ENCODE data around the gene TSPAN33. TPM values are rescaled to one million over a fixed set of nuclear protein-coding genes. Genes with fewer than 3 reads are reported as not detected.

TSPAN33 gene
- total RNA-seq, 1 experiment from 2014 or later: 0.82 TPM

- DNase-seq (ENCODE audit: low read depth in 1 of 2, low spot score in 2 of 2): no peak
- Histone ChIP-seq H3K36me3 (no peaks in the 10 kb centered on the region), H3K27me3 (replicated peaks) (no peaks in the 10 kb centered on the region), H3K27ac (no peak overlapping the region), H3K4me1 (replicated peaks) (no peaks in the 10 kb centered on the region), H3K9me3 (replicated peaks) (0 out of 2 replicates have a peak, but pooled peaks cover 5% of the 10 kb centered on the region), H3K4me3 (no peak overlapping the region)
Observed at GRCh38 chr7:129122078-129122750, 22.3 kb upstream of the TSPAN33 start.

- Histone ChIP-seq H3K4me1 (replicated peaks) (no peaks in the 10 kb centered on the region), H3K27me3 (replicated peaks) (no peaks in the 10 kb centered on the region), H3K36me3 (no peaks in the 10 kb centered on the region), H3K4me3 (no peak overlapping the region), H3K27ac (no peak overlapping the region), H3K9me3 (replicated peaks) (0 out of 2 replicates have a peak, but pooled peaks cover 5% of the 10 kb centered on the region)
- no peak for DNase-seq (ENCODE audit: low read depth in 1 of 2, low spot score in 2 of 2)
Observed at GRCh38 chr7:129122751-129123509, 21.6 kb upstream of the TSPAN33 start.

GRCh38 chr7:129123510-129123857 lies 21.0 kb upstream of the TSPAN33 start:
- no peak for DNase-seq (ENCODE audit: low read depth in 1 of 2, low spot score in 2 of 2)
- Histone ChIP-seq H3K4me1 (replicated peaks) (no peaks in the 10 kb centered on the region), H3K27me3 (replicated peaks) (no peaks in the 10 kb centered on the region), H3K9me3 (replicated peaks) (0 out of 2 replicates have a peak, but pooled peaks cover 5% of the 10 kb centered on the region), H3K4me3 (no peak overlapping the region), H3K36me3 (no peaks in the 10 kb centered on the region), H3K27ac (no peak overlapping the region)

GRCh38 chr7:129126314-129126713 lies 18.2 kb upstream of the TSPAN33 start:
- Histone ChIP-seq H3K4me3 (no peak overlapping the region), H3K27ac (no peak overlapping the region), H3K9me3 (replicated peaks) (0 out of 2 replicates have a peak, but pooled peaks cover 2% of the 10 kb centered on the region), H3K27me3 (replicated peaks) (no peaks in the 10 kb centered on the region), H3K36me3 (no peaks in the 10 kb centered on the region), H3K4me1 (replicated peaks) (no peaks in the 10 kb centered on the region)
- DNase-seq (ENCODE audit: low read depth in 1 of 2, low spot score in 2 of 2): no peak

- H3K4me1 ChIP-seq (replicated peaks): no peaks in the 10 kb centered on the region
- no peaks in the 10 kb centered on the region for H3K9me3 ChIP-seq (replicated peaks)
- no peaks in the 10 kb centered on the region for H3K27me3 ChIP-seq (replicated peaks)
- DNase-seq (ENCODE audit: low read depth in 1 of 2, low spot score in 2 of 2): no peak
- H3K4me3 ChIP-seq: no peak overlapping the region
- no peak overlapping the region for H3K27ac ChIP-seq
- no peaks in the 10 kb centered on the region for H3K36me3 ChIP-seq
Observed at GRCh38 chr7:129127154-129127553, 17.4 kb upstream of the TSPAN33 start.

GRCh38 chr7:129127601-129128000 lies 16.9 kb upstream of the TSPAN33 start:
- H3K27ac ChIP-seq: no peak overlapping the region
- H3K4me3 ChIP-seq: no peak overlapping the region
- no peaks in the 10 kb centered on the region for H3K4me1 ChIP-seq (replicated peaks)
- no peak for DNase-seq (ENCODE audit: low read depth in 1 of 2, low spot score in 2 of 2)
- H3K36me3 ChIP-seq: no peaks in the 10 kb centered on the region
- no peaks in the 10 kb centered on the region for H3K27me3 ChIP-seq (replicated peaks)
- H3K9me3 ChIP-seq (replicated peaks): no peaks in the 10 kb centered on the region

- Histone ChIP-seq H3K4me3 (no peak overlapping the region), H3K27ac (no peak overlapping the region), H3K36me3 (no peaks in the 10 kb centered on the region), H3K9me3 (replicated peaks) (no peaks in the 10 kb centered on the region), H3K4me1 (replicated peaks) (no peaks in the 10 kb centered on the region), H3K27me3 (replicated peaks) (no peaks in the 10 kb centered on the region; the same call in 1 of the 2 replicates)
- no peak for DNase-seq (ENCODE audit: low read depth in 1 of 2, low spot score in 2 of 2)
Observed at GRCh38 chr7:129134356-129134987, 10.0 kb upstream of the TSPAN33 start.

GRCh38 chr7:129136887-129137642 lies 7.4 kb upstream of the TSPAN33 start:
- Histone ChIP-seq H3K4me3 (no peak overlapping the region), H3K27me3 (replicated peaks) (no peaks in the 10 kb centered on the region; the same call in 1 of the 2 replicates), H3K4me1 (replicated peaks) (no peaks in the 10 kb centered on the region), H3K36me3 (no peaks in the 10 kb centered on the region), H3K9me3 (replicated peaks) (no peaks in the 10 kb centered on the region), H3K27ac (no peak overlapping the region)
- DNase-seq (ENCODE audit: low read depth in 1 of 2, low spot score in 2 of 2): no peak

GRCh38 chr7:129143724-129144094 lies 798 bp upstream of the TSPAN33 start:
- Histone ChIP-seq H3K36me3 (no peaks in the 10 kb centered on the region), H3K27me3 (replicated peaks) (peaks cover 38% of the 10 kb centered on the region), H3K4me1 (replicated peaks) (peaks cover 4% of the 10 kb centered on the region), H3K4me3 (no peak overlapping the region), H3K27ac (no peak overlapping the region), H3K9me3 (replicated peaks) (no peaks in the 10 kb centered on the region)
- no peak for DNase-seq (ENCODE audit: low read depth in 1 of 2, low spot score in 2 of 2)

GRCh38 chr7:129144834-129145668 lies 544 bp downstream of the TSPAN33 start:
- no peaks in the 10 kb centered on the region for H3K36me3 ChIP-seq
- no peak overlapping the region for H3K27ac ChIP-seq
- no peak for DNase-seq (ENCODE audit: low read depth in 1 of 2, low spot score in 2 of 2)
- H3K4me1 ChIP-seq (replicated peaks): peaks cover 4% of the 10 kb centered on the region
- peaks cover 38% of the 10 kb centered on the region for H3K27me3 ChIP-seq (replicated peaks)
- no peaks in the 10 kb centered on the region for H3K9me3 ChIP-seq (replicated peaks)
- peak overlapping the region; percentile 21 for H3K4me3 ChIP-seq

- no peak overlapping the region for H3K4me3 ChIP-seq
- no peak overlapping the region for H3K27ac ChIP-seq
- H3K9me3 ChIP-seq (replicated peaks): no peaks in the 10 kb centered on the region
- H3K27me3 ChIP-seq (replicated peaks): peaks cover 43% of the 10 kb centered on the region
- no peak for DNase-seq (ENCODE audit: low read depth in 1 of 2, low spot score in 2 of 2)
- peaks cover 4% of the 10 kb centered on the region for H3K4me1 ChIP-seq (replicated peaks)
- no peaks in the 10 kb centered on the region for H3K36me3 ChIP-seq
Observed at GRCh38 chr7:129146237-129146979, 1.9 kb downstream of the TSPAN33 start.

- Histone ChIP-seq H3K36me3 (no peaks in the 10 kb centered on the region), H3K4me1 (replicated peaks) (peaks cover 4% of the 10 kb centered on the region), H3K4me3 (no peak overlapping the region), H3K9me3 (replicated peaks) (no peaks in the 10 kb centered on the region), H3K27me3 (replicated peaks) (peaks cover 43% of the 10 kb centered on the region), H3K27ac (no peak overlapping the region)
- no peak for DNase-seq (ENCODE audit: low read depth in 1 of 2, low spot score in 2 of 2)
Observed at GRCh38 chr7:129147731-129148130, 3.2 kb downstream of the TSPAN33 start.
